ENCODE data around the gene GRPEL2.

Gene GRPEL2

GRCh38 chr5:149310947-149311658, 34.2 kb upstream of the GRPEL2 start (continued):
- TF ChIP-seq ZNF580 (tag by site-specific recombination; IDR thresholded peaks at IDR 0.05), result no peak
- TF ChIP-seq ATF2 (tag by site-specific recombination; IDR thresholded peaks at IDR 0.05; ENCODE audit: low read depth), result 0 out of 2 replicates have a peak, but pooled peaks have one; percentile 21
- no peak for TF ChIP-seq ZFP37 (tag by site-specific recombination; IDR thresholded peaks at IDR 0.05)
- TF ChIP-seq PRDM6 (tag by site-specific recombination; IDR thresholded peaks at IDR 0.05), result no peak
- no peak for TF ChIP-seq PRDM1 (tag by site-specific recombination; IDR thresholded peaks at IDR 0.05)
- no peak for TF ChIP-seq CTCF (tag by site-specific recombination; IDR thresholded peaks at IDR 0.05)
- no peak for TF ChIP-seq TCF7L2 (IDR thresholded peaks at IDR 0.05; ENCODE audit: borderline replicate concordance, low read depth, low read length)
- no peak for TF ChIP-seq ZNF843 (tag by site-specific recombination; IDR thresholded peaks at IDR 0.05)
- TF ChIP-seq MZF1 (tag by site-specific recombination; IDR thresholded peaks at IDR 0.05; ENCODE audit: borderline replicate concordance), result no peak
- no peak for TF ChIP-seq ZSCAN4 (tag by site-specific recombination; IDR thresholded peaks at IDR 0.05)
- peak; percentile 76 for TF ChIP-seq INSM2 (tag by site-specific recombination; IDR thresholded peaks at IDR 0.05)
- peak; percentile 31; the same call in 1 of the 2 replicates for TF ChIP-seq ZNF398 (tag by site-specific recombination; IDR thresholded peaks at IDR 0.05)
- TF ChIP-seq ZNF311 (tag by site-specific recombination; IDR thresholded peaks at IDR 0.05; ENCODE audit: borderline replicate concordance), result no peak
- no peak for TF ChIP-seq ZNF776 (tag by site-specific recombination; IDR thresholded peaks at IDR 0.05; ENCODE audit: borderline replicate concordance)
- TF ChIP-seq ZNF488 (tag by site-specific recombination; IDR thresholded peaks at IDR 0.05), result no peak
- TF ChIP-seq ZBTB1 (tag by site-specific recombination; IDR thresholded peaks at IDR 0.05), result no peak
- TF ChIP-seq ZNF202 (tag by site-specific recombination; IDR thresholded peaks at IDR 0.05; ENCODE audit: borderline replicate concordance), result no peak
- TF ChIP-seq ZNF280D (tag by site-specific recombination; IDR thresholded peaks at IDR 0.05), result no peak
- TF ChIP-seq ZNF571 (tag by site-specific recombination; IDR thresholded peaks at IDR 0.05), result no peak
- no peak for TF ChIP-seq YY1 (tag by site-specific recombination; IDR thresholded peaks at IDR 0.05)
- no peak for TF ChIP-seq ZNF704 (tag by site-specific recombination; IDR thresholded peaks at IDR 0.05)
- TF ChIP-seq ZNF621 (tag by site-specific recombination; IDR thresholded peaks at IDR 0.05), result no peak
- no peak for TF ChIP-seq ZNF433 (tag by site-specific recombination; IDR thresholded peaks at IDR 0.05; ENCODE audit: low read depth)
